ENCODE measurements around the gene ZNF865.

- no peak for TF ChIP-seq GATA2 (IDR thresholded peaks at IDR 0.05; ENCODE audit: low read depth, low read length)
- no peak for TF ChIP-seq GATA3 (IDR thresholded peaks at IDR 0.05; ENCODE audit: low read depth, low read length)
These were observed 26.4 kb upstream of the ZNF865 start for GRCh38 chr19:55578761-55579747.
